M059J (cell line): ENCODE results near the gene EXOC6B. TPM values are rescaled to one million over a fixed set of nuclear protein-coding genes. Genes with fewer than 3 reads are reported as not detected.

ENCODE experiments used
- DNase-seq: peaks from one replicate; pipeline ENCODE4 v3.0.0-alpha.2; 2012; ENCODE audit warnings: low read depth
- total RNA-seq: library from RNA; depleted of rRNA; stranded (reverse); fragments of >200 nt; shearing (Covaris generic); gene quantifications from 2 replicates; pipeline ENCODE4 v1.2.3, GENCODE V29; 2014; rRNA removed

EXOC6B gene
- total RNA-seq = 6.6 and 18.5 TPM in 2 replicates

GRCh38 chr2:72825257-72826155 lies at the start of gene EXOC6B:
TSS of gene EXOC6B (minus strand) at chr2:72826033.
- DNase-seq = peak; percentile 87

- no peak for DNase-seq
These were observed 46.0 kb upstream of the EXOC6B start for GRCh38 chr2:72871880-72872279.

- DNase-seq = no peak
These were observed 45.2 kb upstream of the EXOC6B start for GRCh38 chr2:72871060-72871459.

- peak; percentile 83 for DNase-seq
These were observed 38.7 kb upstream of the EXOC6B start for GRCh38 chr2:72864500-72864899.

GRCh38 chr2:72863046-72863445 lies 37.2 kb upstream of the EXOC6B start:
- DNase-seq = no peak

GRCh38 chr2:72862239-72862988 lies 36.6 kb upstream of the EXOC6B start:
- DNase-seq = peak; percentile 83

- DNase-seq = peak; percentile 65
These were observed 34.0 kb upstream of the EXOC6B start for GRCh38 chr2:72859831-72860262.

- DNase-seq = no peak
These were observed 25.5 kb upstream of the EXOC6B start for GRCh38 chr2:72851333-72851732.

- DNase-seq = no peak
These were observed 23.3 kb upstream of the EXOC6B start for GRCh38 chr2:72849138-72849462.

GRCh38 chr2:72848436-72849137 lies 22.8 kb upstream of the EXOC6B start:
- no peak for DNase-seq

- DNase-seq = no peak
These were observed 21.9 kb upstream of the EXOC6B start for GRCh38 chr2:72847534-72848315.

GRCh38 chr2:72846171-72847095 lies 20.6 kb upstream of the EXOC6B start:
- no peak for DNase-seq

- DNase-seq = no peak
These were observed 17.5 kb upstream of the EXOC6B start for GRCh38 chr2:72843301-72843700.

GRCh38 chr2:72841462-72842125 lies 15.8 kb upstream of the EXOC6B start:
- no peak for DNase-seq

- no peak for DNase-seq
These were observed 14.2 kb upstream of the EXOC6B start for GRCh38 chr2:72840066-72840465.

- peak; percentile 54 for DNase-seq
These were observed 11.3 kb upstream of the EXOC6B start for GRCh38 chr2:72837171-72837570.

GRCh38 chr2:72835403-72835802 lies 9.6 kb upstream of the EXOC6B start:
- no peak for DNase-seq

- no peak for DNase-seq
These were observed 8.8 kb upstream of the EXOC6B start for GRCh38 chr2:72834596-72834995.

- no peak for DNase-seq
These were observed 7.4 kb upstream of the EXOC6B start for GRCh38 chr2:72833084-72833714.
